Ovary (tissue), 9 donors: ENCODE data around the gene AAK1. TPM values are rescaled to one million over a fixed set of nuclear protein-coding genes. Genes with fewer than 3 reads are reported as not detected.
"Not testable (repeated sequence)": the region's sequence is repeated elsewhere in the genome, so short reads cannot be mapped to it uniquely, and the experiment has no call there.

Experiments
- DNase-seq, 5 donors: peaks; one replicate each; pipeline ENCODE4 v3.0.0-alpha.2; 2019 to 2020
- H3K27ac ChIP-seq, 2 donors: fragments of 200-600 bp; one replicate each; pipeline versions ENCODE4 v1.5.1 to v1.8.0; 2019 to 2022
- H3K27me3 ChIP-seq: fragments of 200-600 bp; one replicate; pipeline ENCODE4 v1.8.0; 2022
- H3K36me3 ChIP-seq: fragments of 200-600 bp; sonication (generic); one replicate; pipeline ENCODE4 v1.5.1; 2019
- H3K4me1 ChIP-seq: one replicate; pipeline ENCODE4 v1.8.1; 2013; ENCODE audit warnings: mild to moderate bottlenecking, moderate library complexity; ENCODE audit not compliant: insufficient read depth
- H3K4me3 ChIP-seq: fragments of 200-600 bp; sonication (generic); one replicate; pipeline ENCODE4 v1.5.1; 2017
- H3K9me3 ChIP-seq, 2 donors: fragments of 200-600 bp in 1 of 2; sonication (generic) in 1 of 2; one replicate each; pipeline versions ENCODE4 v1.5.1 to v1.8.1; 2013 to 2019; ENCODE audit warnings: mild to moderate bottlenecking in 1 of 2, moderate library complexity in 1 of 2
- CTCF ChIP-seq, 3 donors: fragments of 450-650 bp in 2 of 3; fragments of 200-600 bp in 1 of 3; IDR thresholded peaks; one replicate each; pipeline versions ENCODE4 v1.5.1 to v1.8.0; 2016 to 2022; ENCODE audit warnings: antibody characterized with exemption in 3 of 3, mild to moderate bottlenecking in 1 of 3
- EP300 ChIP-seq: sonication (generic); formaldehyde crosslinking; IDR thresholded peaks from one replicate; pipeline ENCODE4 v1.6.1; 2017; ENCODE audit warnings: antibody characterized with exemption
- POLR2A ChIP-seq: fragments of 450-650 bp; IDR thresholded peaks from one replicate; pipeline ENCODE4 v1.6.1; 2017; ENCODE audit warnings: antibody characterized with exemption, mild to moderate bottlenecking, moderate library complexity
- WGBS, 3 donors: extraction: QIAGEN DNeasy Blood & Tissue Kit in 1 of 3; methylation state at CpG; one replicate each; pipeline versions ENCODE4 v1.1.5 to v1.1.7; 2013 to 2017; 5-methylcytosine and 5-hydroxymethylcytosine counted together
- intact Hi-C, 4 donors: fragments of 100-400 bp; cut with DNase I; formaldehyde crosslinking; loops; one replicate each; pipeline versions ENCODE4 v1.11.0 to v1.15.1; 2022 to 2023
- polyA plus RNA-seq, 2 donors: library from polyadenylated mRNA; stranded (reverse); fragments of 200-250 nt in 1 of 2; fragments of 350-450 nt in 1 of 2; fragmentation: Illumina TruSeq in 1 of 2; extraction: RNeasy Lipid Tissue Mini Kit (QIAGEN cat#74804) in 1 of 2; gene quantifications; one replicate each; pipeline ENCODE4 v1.2.3, GENCODE V29; 2013 to 2014
- total RNA-seq, 7 donors: library from RNA; depleted of rRNA in 2 of 7; stranded (reverse); fragments of >200 nt in 2 of 7; fragmentation: NEBNext Ultra II Directional in 3 of 7; extraction: Animal tissue kit (Norgen Biotek cat#: 25700) in 3 of 7; gene quantifications; one replicate each; pipeline versions ENCODE4 v1.1.0 to v1.2.4, GENCODE V29; 2016 to 2023
- donor health status: DM: no; HTN: no; CAD: no; lungs with moderate emphysema.
- donor health status: DM: no; HTN: no; CAD: no.
- donor health status: Bipolar disorder and iron deficiency.
- donor health status: DM: yes; HTN: yes; CAD: no.
- donor health status: DM: no; HTN: no; CAD: no.
- donor health status: DM: yes; HTN: yes; CAD: no.

The AAK1 gene
- total and polyA plus RNA-seq, 9 donors = 7.4 to 53.6 (median 34.3) TPM

- 86 to 89% (median 88%) methylated on average over 6 of the region's 6 CpGs for WGBS, 3 donors
Measured at GRCh38 chr2:69429491-69430183, 213.9 kb downstream of the AAK1 start.

GRCh38 chr2:69428981-69429380 lies 214.6 kb downstream of the AAK1 start:
- Histone ChIP-seq H3K27me3 (no peaks in the 10 kb centered on the region), H3K36me3 (no peaks in the 10 kb centered on the region), H3K4me3 (no peak overlapping the region), H3K9me3 (no peaks in the 10 kb centered on the region), H3K4me1 (no peaks in the 10 kb centered on the region), H3K27ac (no peak overlapping the region)
- WGBS, 3 donors = 75 to 87% (median 76%) methylated on average over 2 of the region's 2 CpGs
- intact Hi-C loops = no loop called here
- no peak for DNase-seq
- TF ChIP-seq CTCF (IDR thresholded peaks at IDR 0.05) = no peak
- TF ChIP-seq EP300 = no peak
- no peak for TF ChIP-seq POLR2A

More at GRCh38 chr2:69429491-69430183, 213.9 kb downstream of the AAK1 start:
- H3K27ac ChIP-seq = no peak overlapping the region
- intact Hi-C loops = no loop called here
- TF ChIP-seq CTCF (IDR thresholded peaks at IDR 0.05) (no peak), POLR2A (no peak), EP300 (no peak)
- DNase-seq = no peak
- no peak overlapping the region for H3K4me3 ChIP-seq
- H3K9me3 ChIP-seq = no peaks in the 10 kb centered on the region
- no peaks in the 10 kb centered on the region for H3K27me3 ChIP-seq
- no peaks in the 10 kb centered on the region for H3K36me3 ChIP-seq
- peaks cover under 1% of the 10 kb centered on the region for H3K4me1 ChIP-seq

DNA sequence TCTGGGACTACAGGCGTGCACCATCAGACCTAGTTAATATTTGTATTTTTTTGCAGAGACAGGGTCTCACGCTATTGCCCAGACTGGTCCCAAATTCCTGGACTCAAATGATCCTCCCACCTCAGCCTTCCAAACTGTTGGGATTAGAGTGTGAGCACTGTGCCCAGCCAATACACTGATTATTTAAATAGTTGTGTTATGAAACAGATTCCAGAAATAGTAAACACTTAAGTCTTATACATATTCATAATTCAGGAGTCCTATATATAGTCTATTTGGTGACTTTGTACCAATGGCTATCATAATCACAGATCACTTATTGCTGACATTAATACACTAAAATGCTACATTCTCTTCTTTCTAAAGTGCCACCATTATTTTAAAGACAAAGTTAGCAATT lies 219.1 kb downstream of the AAK1 start:
- H3K27ac ChIP-seq = no peak overlapping the region
- H3K4me1 ChIP-seq = peaks cover 2% of the 10 kb centered on the region
- no peak overlapping the region for H3K4me3 ChIP-seq
- intact Hi-C loops = no loop called here
- TF ChIP-seq CTCF (IDR thresholded peaks at IDR 0.05) (no peak), POLR2A (no peak), EP300 (no peak)
- no peaks in the 10 kb centered on the region for H3K36me3 ChIP-seq
- DNase-seq = no peak
- H3K27me3 ChIP-seq = no peaks in the 10 kb centered on the region
- 60 to 66% (median 66%) methylated on average over 2 of the region's 2 CpGs for WGBS, 3 donors
- no peaks in the 10 kb centered on the region for H3K9me3 ChIP-seq

- Histone ChIP-seq H3K27me3 (no peaks in the 10 kb centered on the region), H3K9me3 (no peaks in the 10 kb centered on the region), H3K4me3 (no peak overlapping the region), H3K27ac (no peak overlapping the region), H3K36me3 (no peaks in the 10 kb centered on the region), H3K4me1 (peaks cover 2% of the 10 kb centered on the region)
- intact Hi-C loops = no loop called here
- TF ChIP-seq CTCF (IDR thresholded peaks at IDR 0.05) (no peak), POLR2A (no peak), EP300 (no peak)
- DNase-seq = no peak
Measured at GRCh38 chr2:69422198-69422597, 221.3 kb downstream of the AAK1 start.

- intact Hi-C loops, H3K4me1 ChIP-seq, H3K9me3 ChIP-seq, H3K27ac ChIP-seq, H3K36me3 ChIP-seq, H3K4me3 ChIP-seq, DNase-seq, H3K27me3 ChIP-seq: not testable (repeated sequence)
- WGBS, 3 donors = 81 to 96% (median 89%) methylated on average over 7 of the region's 7 CpGs
Measured at GRCh38 chr2:69419111-69419510, 224.4 kb downstream of the AAK1 start.
